GM23248 (cell line): ENCODE data around the gene ACER1.
"Not testable (repeated sequence)": the region's sequence is repeated elsewhere in the genome, so short reads cannot be mapped to it uniquely, and the experiment has no call there.

Source experiments
- EZH2 ChIP-seq: fragments of 200-600 bp; sonication (generic); IDR thresholded peaks from 2 replicates; pipeline ENCODE4 v1.6.1; 2018; ENCODE audit warnings: antibody characterized with exemption, mild to moderate bottlenecking; ENCODE audit not compliant: insufficient read depth, poor library complexity, severe bottlenecking
- EZH2phosphoT487 ChIP-seq: fragments of 200-600 bp; sonication (generic); IDR thresholded peaks from 2 replicates; pipeline ENCODE4 v1.6.1; 2018; ENCODE audit warnings: antibody characterized with exemption, moderate library complexity, mild to moderate bottlenecking, low read depth; ENCODE audit not compliant: insufficient read depth

DNA sequence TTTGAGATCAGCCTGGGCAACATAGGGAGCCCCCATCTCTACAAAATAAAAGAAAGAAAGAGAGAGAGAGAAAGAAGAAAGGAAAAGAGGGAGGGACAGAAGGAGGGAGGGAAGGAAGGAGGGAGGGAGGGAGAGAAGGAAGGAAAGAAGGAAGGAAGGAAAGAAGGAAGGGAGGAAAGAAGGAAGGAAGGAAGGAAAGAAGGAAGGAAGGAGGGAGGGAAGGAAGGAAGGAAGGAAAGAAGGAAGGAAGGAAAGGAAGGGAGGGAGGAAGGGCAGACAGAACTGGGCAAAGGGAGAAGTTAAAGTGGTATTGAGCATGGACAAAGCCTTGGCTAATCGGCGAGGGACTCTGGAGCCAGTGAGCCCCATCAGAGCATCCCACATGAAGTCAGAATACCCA, 15.9 kb upstream of the ACER1 start:
- TF ChIP-seq EZH2, EZH2phosphoT487: not testable (repeated sequence)
